ENCODE data around the gene NFIB. TPM values are rescaled to one million over a fixed set of nuclear protein-coding genes. Genes with fewer than 3 reads are reported as not detected.

NFIB gene
- total RNA-seq, 1 experiment from 2014 or later: 18.6 TPM

DNA sequence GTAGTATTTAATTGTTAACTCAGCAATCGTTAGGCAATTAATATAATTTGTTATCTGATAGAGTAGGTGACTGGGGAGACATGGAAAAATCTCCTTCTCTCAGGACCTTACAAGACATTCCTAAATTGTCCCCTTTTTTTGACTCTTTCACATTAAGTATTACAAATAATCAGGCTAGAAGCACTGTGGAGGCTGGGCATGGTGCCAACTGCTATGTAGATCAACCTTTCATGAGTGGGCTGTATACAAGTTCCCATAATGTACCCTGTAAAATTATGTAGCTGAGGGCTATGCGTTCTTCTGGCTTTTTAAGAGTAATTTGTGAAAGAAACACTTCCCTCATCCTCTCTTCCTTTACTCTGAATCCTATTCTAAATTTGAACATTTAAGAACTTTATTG, 140.2 kb downstream of the NFIB start:
- no peaks in the 10 kb centered on the region for H3F3A ChIP-seq (ENCODE audit: low read length, unreplicated experiment)
- H3K4me3 ChIP-seq (ENCODE audit: low read length): no peak overlapping the region
- H3K9me2 ChIP-seq (replicated peaks; ENCODE audit: low read length): no peaks in the 10 kb centered on the region
- ChIA-PET CTCF (no interaction called here), POLR2A (ENCODE audit: unreplicated experiment) (no interaction called here)
- no peak for TF ChIP-seq EZH2phosphoT487 (IDR thresholded peaks at IDR 0.05; ENCODE audit: borderline replicate concordance, low read length)
- TF ChIP-seq EZH2 (IDR thresholded peaks at IDR 0.05; ENCODE audit: low read length, unreplicated experiment): no peak
- TF ChIP-seq, protein P1, sequence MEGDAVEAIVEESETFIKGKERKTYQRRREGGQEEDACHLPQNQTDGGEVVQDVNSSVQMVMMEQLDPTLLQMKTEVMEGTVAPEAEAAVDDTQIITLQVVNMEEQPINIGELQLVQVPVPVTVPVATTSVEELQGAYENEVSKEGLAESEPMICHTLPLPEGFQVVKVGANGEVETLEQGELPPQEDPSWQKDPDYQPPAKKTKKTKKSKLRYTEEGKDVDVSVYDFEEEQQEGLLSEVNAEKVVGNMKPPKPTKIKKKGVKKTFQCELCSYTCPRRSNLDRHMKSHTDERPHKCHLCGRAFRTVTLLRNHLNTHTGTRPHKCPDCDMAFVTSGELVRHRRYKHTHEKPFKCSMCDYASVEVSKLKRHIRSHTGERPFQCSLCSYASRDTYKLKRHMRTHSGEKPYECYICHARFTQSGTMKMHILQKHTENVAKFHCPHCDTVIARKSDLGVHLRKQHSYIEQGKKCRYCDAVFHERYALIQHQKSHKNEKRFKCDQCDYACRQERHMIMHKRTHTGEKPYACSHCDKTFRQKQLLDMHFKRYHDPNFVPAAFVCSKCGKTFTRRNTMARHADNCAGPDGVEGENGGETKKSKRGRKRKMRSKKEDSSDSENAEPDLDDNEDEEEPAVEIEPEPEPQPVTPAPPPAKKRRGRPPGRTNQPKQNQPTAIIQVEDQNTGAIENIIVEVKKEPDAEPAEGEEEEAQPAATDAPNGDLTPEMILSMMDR (conservative IDR thresholded peaks at IDR 0.05; ENCODE audit: low read depth, low read length): no peak
- intact Hi-C loops (cut with micrococcal nuclease): no loop called here
- H3K36me3 ChIP-seq (ENCODE audit: low read depth, low read length): no peaks in the 10 kb centered on the region; the same call in 1 of the 2 replicates
- no peaks in the 10 kb centered on the region for H4K20me1 ChIP-seq (ENCODE audit: low read length)
- H3K27me3 ChIP-seq (ENCODE audit: low read length): no peaks in the 10 kb centered on the region
- no peaks in the 10 kb centered on the region for H3K9me3 ChIP-seq (ENCODE audit: low read length)
- ATAC-seq (no peak), DNase-seq (no peak)
- no TSS peak for BruUV-seq (replicated peaks)
- H2AFZ ChIP-seq (ENCODE audit: low read length): no peak overlapping the region
- peaks cover 17% of the 10 kb centered on the region for H3K4me1 ChIP-seq (ENCODE audit: insufficient read depth, low read length)
- no peak overlapping the region for H3K9ac ChIP-seq (ENCODE audit: low read length)
- H3K4me2 ChIP-seq (ENCODE audit: low read length): no peak overlapping the region
- H3K27ac ChIP-seq (ENCODE audit: low read length): no peak overlapping the region
- H3K79me2 ChIP-seq (ENCODE audit: low read length): 0 out of 2 replicates have a peak, but pooled peaks cover 8% of the 10 kb centered on the region

DNA sequence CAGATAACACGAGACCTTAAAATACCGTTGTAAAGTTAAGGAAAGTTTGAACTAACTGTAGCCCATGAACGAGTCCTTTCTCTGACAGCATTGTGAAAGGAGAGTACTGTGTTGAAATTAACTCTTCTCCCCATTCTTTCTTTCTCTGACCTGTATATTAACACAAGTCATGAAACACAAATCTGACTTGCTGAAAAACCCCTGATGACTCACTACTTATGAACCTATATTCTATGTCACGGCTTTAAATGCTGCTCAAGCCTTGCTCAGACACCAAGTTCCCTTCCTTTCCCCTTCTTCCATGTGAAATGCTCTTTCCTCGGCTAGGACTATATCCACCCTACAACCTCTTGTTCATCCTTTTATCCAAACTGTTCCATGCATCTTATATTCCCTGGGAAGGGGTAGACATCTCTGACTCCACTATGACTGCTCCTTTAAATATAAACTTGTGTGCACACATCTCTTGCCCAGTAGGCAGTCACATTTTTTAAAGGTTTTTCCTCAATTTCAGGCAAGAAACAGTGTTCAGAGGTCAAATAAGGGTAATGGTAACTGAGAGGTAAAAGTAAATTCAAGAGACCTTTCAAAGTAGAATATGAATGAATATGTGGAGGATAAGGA, 142.9 kb downstream of the NFIB start:
- ChIA-PET CTCF (no interaction called here), POLR2A (ENCODE audit: unreplicated experiment) (no interaction called here)
- DNase-seq (peak; percentile 70), ATAC-seq (peak; percentile 67)
- Histone ChIP-seq H3K9me2 (replicated peaks; ENCODE audit: low read length) (no peaks in the 10 kb centered on the region), H3K9me3 (ENCODE audit: low read length) (no peaks in the 10 kb centered on the region), H2AFZ (ENCODE audit: low read length) (no peak overlapping the region), H3F3A (ENCODE audit: low read length, unreplicated experiment) (no peaks in the 10 kb centered on the region), H3K27me3 (ENCODE audit: low read length) (no peaks in the 10 kb centered on the region), H3K27ac (ENCODE audit: low read length) (peak overlapping the region; percentile 44), H3K4me1 (ENCODE audit: insufficient read depth, low read length) (peaks cover 15% of the 10 kb centered on the region), H3K4me3 (ENCODE audit: low read length) (no peak overlapping the region), H3K79me2 (ENCODE audit: low read length) (0 out of 2 replicates have a peak, but pooled peaks cover 8% of the 10 kb centered on the region), H4K20me1 (ENCODE audit: low read length) (peaks cover 2% of the 10 kb centered on the region; the same call in 1 of the 2 replicates), H3K4me2 (ENCODE audit: low read length) (peak overlapping the region; percentile 60), H3K9ac (ENCODE audit: low read length) (no peak overlapping the region), H3K36me3 (ENCODE audit: low read depth, low read length) (no peaks in the 10 kb centered on the region; the same call in 1 of the 2 replicates)
- TF ChIP-seq EZH2phosphoT487 (IDR thresholded peaks at IDR 0.05; ENCODE audit: borderline replicate concordance, low read length): no peak
- TF ChIP-seq, protein P1 (conservative IDR thresholded peaks at IDR 0.05; ENCODE audit: low read depth, low read length): no peak
- no peak for TF ChIP-seq EZH2 (IDR thresholded peaks at IDR 0.05; ENCODE audit: low read length, unreplicated experiment)
- BruUV-seq (replicated peaks): no TSS peak
- intact Hi-C loops (cut with micrococcal nuclease): no loop called here

DNA sequence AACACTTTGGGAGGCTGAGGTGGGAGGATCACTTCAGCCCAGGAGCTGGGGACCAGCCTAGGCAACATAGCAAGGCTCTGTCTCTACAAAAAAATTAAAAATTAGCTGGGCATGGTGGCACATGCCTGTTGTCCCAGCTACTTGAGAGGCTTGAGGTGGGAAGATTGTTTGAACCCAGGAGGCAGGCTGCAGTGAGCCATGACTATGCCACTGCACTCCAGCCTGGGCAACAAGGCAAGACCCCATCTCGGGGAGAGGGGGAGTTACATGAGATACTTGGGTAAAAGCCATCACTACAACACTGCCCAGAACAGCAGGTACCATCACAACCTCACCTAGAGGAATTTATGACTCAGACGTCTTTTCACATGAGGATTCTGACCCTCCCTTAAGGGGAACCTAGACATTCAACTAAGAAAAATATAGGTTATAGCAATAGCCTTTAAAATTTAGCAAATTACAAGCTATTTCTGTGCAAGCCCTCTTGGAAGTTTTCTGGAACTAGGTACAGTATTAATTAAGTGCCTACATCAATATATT, 143.5 kb downstream of the NFIB start:
- TF ChIP-seq, protein P1 (conservative IDR thresholded peaks at IDR 0.05; ENCODE audit: low read depth, low read length): no peak
- TF ChIP-seq EZH2 (IDR thresholded peaks at IDR 0.05; ENCODE audit: low read length, unreplicated experiment): no peak
- peak overlapping the region; percentile 60 for H3K4me2 ChIP-seq (ENCODE audit: low read length)
- intact Hi-C loops (cut with micrococcal nuclease): no loop called here
- no peaks in the 10 kb centered on the region for H3K9me2 ChIP-seq (replicated peaks; ENCODE audit: low read length)
- no peak overlapping the region for H3K9ac ChIP-seq (ENCODE audit: low read length)
- no peaks in the 10 kb centered on the region for H3K9me3 ChIP-seq (ENCODE audit: low read length)
- H2AFZ ChIP-seq (ENCODE audit: low read length): no peak overlapping the region
- H3K36me3 ChIP-seq (ENCODE audit: low read depth, low read length): no peaks in the 10 kb centered on the region; the same call in 1 of the 2 replicates
- POLR2A ChIA-PET (ENCODE audit: unreplicated experiment): interaction anchor here (0.7 kb wide), 1 partner anchor 256 kb away, joined by 3 read pairs; no protein-coding TSS in a partner anchor
- ATAC-seq (peak; percentile 29; the same call in 1 of the 2 replicates), DNase-seq (peak; percentile 37)
- peak overlapping the region; percentile 44 for H3K27ac ChIP-seq (ENCODE audit: low read length)
- CTCF ChIA-PET: no interaction called here
- H4K20me1 ChIP-seq (ENCODE audit: low read length): peaks cover 2% of the 10 kb centered on the region; the same call in 1 of the 2 replicates
- no TSS peak for BruUV-seq (replicated peaks)
- H3K27me3 ChIP-seq (ENCODE audit: low read length): no peaks in the 10 kb centered on the region
- H3K4me3 ChIP-seq (ENCODE audit: low read length): no peak overlapping the region
- H3F3A ChIP-seq (ENCODE audit: low read length, unreplicated experiment): no peaks in the 10 kb centered on the region
- peaks cover 8% of the 10 kb centered on the region; the same call in 1 of the 2 replicates for H3K79me2 ChIP-seq (ENCODE audit: low read length)
- H3K4me1 ChIP-seq (ENCODE audit: insufficient read depth, low read length): peaks cover 15% of the 10 kb centered on the region

Measured in PC-3 (cell line).